Liver (tissue), 9 donors: Measurements from ENCODE around the gene CD244. TPM values are rescaled to one million over a fixed set of nuclear protein-coding genes. Genes with fewer than 3 reads are reported as not detected.

ENCODE experiments used
- DNase-seq: peaks from one replicate; pipeline ENCODE4 v3.0.0-alpha.2; 2017; ENCODE audit warnings: low spot score
- H3K27ac ChIP-seq, 2 donors: one replicate each; pipeline ENCODE4 v1.7.0; 2013; ENCODE audit warnings: inconsistent platforms in 2 of 2, low read length in 2 of 2, control low read depth in 1 of 2, low read depth in 1 of 2, mild to moderate bottlenecking in 1 of 2
- H3K27me3 ChIP-seq, 4 donors: one replicate each; pipeline versions ENCODE4 v1.6.1 to v1.7.0; 2013; ENCODE audit warnings: low read length in 3 of 4, inconsistent platforms in 1 of 4, mild to moderate bottlenecking in 1 of 4, moderate library complexity in 1 of 4; ENCODE audit not compliant: control insufficient read depth in 4 of 4, insufficient read depth in 4 of 4
- H3K36me3 ChIP-seq, 4 donors: one replicate each; pipeline versions ENCODE4 v1.6.1 to v1.7.0; 2013; ENCODE audit warnings: low read length in 3 of 4, mild to moderate bottlenecking in 3 of 4, low read depth in 1 of 4, moderate library complexity in 1 of 4; ENCODE audit not compliant: control insufficient read depth in 4 of 4, insufficient read depth in 3 of 4
- H3K4me1 ChIP-seq, 4 donors: one replicate each; pipeline versions ENCODE4 v1.6.1 to v1.7.0; 2013; ENCODE audit warnings: low read length in 3 of 4, mild to moderate bottlenecking in 3 of 4, moderate library complexity in 1 of 4; ENCODE audit not compliant: control insufficient read depth in 4 of 4, insufficient read depth in 4 of 4
- H3K4me3 ChIP-seq, 3 donors: one replicate each; pipeline versions ENCODE4 v1.6.1 to v1.7.0; 2013; ENCODE audit warnings: low read length in 3 of 3, control low read depth in 1 of 3, low read depth in 1 of 3, mild to moderate bottlenecking in 1 of 3
- H3K9ac ChIP-seq, 2 donors: one replicate each; pipeline ENCODE4 v1.7.0; 2013; ENCODE audit warnings: low read length in 2 of 2, mild to moderate bottlenecking in 2 of 2, moderate library complexity in 2 of 2, control low read depth in 1 of 2, low read depth in 1 of 2
- H3K9me3 ChIP-seq, 4 donors: one replicate each; pipeline versions ENCODE4 v1.6.1 to v1.7.0; 2013; ENCODE audit warnings: low read length in 3 of 4; ENCODE audit not compliant: control insufficient read depth in 4 of 4
- EGR1 ChIP-seq, 2 donors: IDR thresholded peaks; 2 replicates each; pipeline ENCODE4 v1.6.1; 2016 to 2018; ENCODE audit warnings: antibody characterized with exemption in 2 of 2, low read depth in 2 of 2
- FOXA1 ChIP-seq: IDR thresholded peaks from 2 replicates; pipeline ENCODE4 v1.6.1; 2016; ENCODE audit warnings: antibody characterized with exemption
- FOXA2 ChIP-seq: IDR thresholded peaks from 2 replicates; pipeline ENCODE4 v1.6.1; 2016; ENCODE audit warnings: antibody characterized with exemption
- GABPA ChIP-seq, 2 donors: IDR thresholded peaks in 1 of 2; conservative IDR thresholded peaks in 1 of 2; 2 replicates each; pipeline ENCODE4 v1.6.1; 2016; ENCODE audit warnings: antibody characterized with exemption in 2 of 2, mild to moderate bottlenecking in 1 of 2, moderate library complexity in 1 of 2
- HNF4A ChIP-seq, 2 donors: conservative IDR thresholded peaks; 2 replicates each; pipeline ENCODE4 v1.6.1; 2016; ENCODE audit warnings: antibody characterized with exemption in 2 of 2, mild to moderate bottlenecking in 2 of 2
- HNF4G ChIP-seq: IDR thresholded peaks from 2 replicates; pipeline ENCODE4 v1.6.1; 2016; ENCODE audit warnings: antibody characterized with exemption
- JUND ChIP-seq, 2 donors: IDR thresholded peaks; 2 replicates each; pipeline ENCODE4 v1.6.1; 2016; ENCODE audit warnings: antibody characterized with exemption in 2 of 2
- NR2F2 ChIP-seq: IDR thresholded peaks from 2 replicates; pipeline ENCODE4 v1.6.1; 2016; ENCODE audit warnings: antibody characterized with exemption
- RAD21 ChIP-seq, 2 donors: IDR thresholded peaks; 2 replicates each; pipeline ENCODE4 v1.6.1; 2016; ENCODE audit warnings: antibody characterized with exemption in 2 of 2, mild to moderate bottlenecking in 2 of 2
- RXRA ChIP-seq, 2 donors: IDR thresholded peaks; 2 replicates each; pipeline ENCODE4 v1.6.1; 2017 to 2018; ENCODE audit warnings: antibody characterized with exemption in 2 of 2, mild to moderate bottlenecking in 1 of 2
- SP1 ChIP-seq: IDR thresholded peaks from 2 replicates; pipeline ENCODE4 v1.6.1; 2018; ENCODE audit warnings: antibody characterized with exemption, mild to moderate bottlenecking
- TAF1 ChIP-seq: conservative IDR thresholded peaks from 2 replicates; pipeline ENCODE4 v1.6.1; 2016; ENCODE audit warnings: antibody characterized with exemption, mild to moderate bottlenecking
- YY1 ChIP-seq: IDR thresholded peaks from 2 replicates; pipeline ENCODE4 v1.6.1; 2016; ENCODE audit warnings: antibody characterized with exemption, mild to moderate bottlenecking
- WGBS: extraction: QIAGEN DNeasy Blood & Tissue Kit; methylation state at CpG from one replicate; pipeline ENCODE4 v1.1.7; 2013; 5-methylcytosine and 5-hydroxymethylcytosine counted together
- polyA plus RNA-seq, 2 donors: library from polyadenylated mRNA; stranded (reverse) in 1 of 2; unstranded in 1 of 2; fragments of 200-250 nt in 1 of 2; fragments of >200 nt in 1 of 2; fragmentation: Nextera tagmentation in 1 of 2; extraction: Ambion mirVana in 1 of 2; gene quantifications; one replicate each; pipeline versions ENCODE4 v1.2.1 to v1.2.3, GENCODE V29; 2013 to 2015
- total RNA-seq, 2 donors: library from RNA; depleted of rRNA; stranded (reverse); fragments of >200 nt; gene quantifications; one replicate each; pipeline ENCODE4 v1.2.3, GENCODE V29; 2014
- TF ChIP-seq, protein P1 (sequence below): IDR thresholded peaks from 2 replicates; pipeline ENCODE4 v1.6.1; 2016; ENCODE audit warnings: antibody characterized with exemption, mild to moderate bottlenecking
- TF ChIP-seq, protein P2 (sequence below): fragments of 150-350 bp; IDR thresholded peaks from 2 replicates; pipeline ENCODE4 v1.5.1; 2017; ENCODE audit warnings: improper control_type of control experiment, low read depth, low read length; ENCODE audit not compliant: missing input control
- TF ChIP-seq, protein P3 (sequence below): IDR thresholded peaks from 2 replicates; pipeline ENCODE4 v1.6.1; 2016; ENCODE audit warnings: antibody characterized with exemption
- TF ChIP-seq, protein P4 (sequence below): IDR thresholded peaks from 2 replicates; pipeline ENCODE4 v1.6.1; 2016; ENCODE audit warnings: antibody characterized with exemption
- TF ChIP-seq, protein P5 (sequence below): IDR thresholded peaks from 2 replicates; pipeline ENCODE4 v1.6.1; 2016; ENCODE audit warnings: antibody characterized with exemption
- donor health status: healthy.
- donor health status: healthy.
- donor health status: healthy.
- donor health status: healthy.
- donor health status: healthy.

CD244 gene
- total and polyA plus RNA-seq, 4 donors, result 0.85 to 6.6 (median 1.8) TPM

DNA sequence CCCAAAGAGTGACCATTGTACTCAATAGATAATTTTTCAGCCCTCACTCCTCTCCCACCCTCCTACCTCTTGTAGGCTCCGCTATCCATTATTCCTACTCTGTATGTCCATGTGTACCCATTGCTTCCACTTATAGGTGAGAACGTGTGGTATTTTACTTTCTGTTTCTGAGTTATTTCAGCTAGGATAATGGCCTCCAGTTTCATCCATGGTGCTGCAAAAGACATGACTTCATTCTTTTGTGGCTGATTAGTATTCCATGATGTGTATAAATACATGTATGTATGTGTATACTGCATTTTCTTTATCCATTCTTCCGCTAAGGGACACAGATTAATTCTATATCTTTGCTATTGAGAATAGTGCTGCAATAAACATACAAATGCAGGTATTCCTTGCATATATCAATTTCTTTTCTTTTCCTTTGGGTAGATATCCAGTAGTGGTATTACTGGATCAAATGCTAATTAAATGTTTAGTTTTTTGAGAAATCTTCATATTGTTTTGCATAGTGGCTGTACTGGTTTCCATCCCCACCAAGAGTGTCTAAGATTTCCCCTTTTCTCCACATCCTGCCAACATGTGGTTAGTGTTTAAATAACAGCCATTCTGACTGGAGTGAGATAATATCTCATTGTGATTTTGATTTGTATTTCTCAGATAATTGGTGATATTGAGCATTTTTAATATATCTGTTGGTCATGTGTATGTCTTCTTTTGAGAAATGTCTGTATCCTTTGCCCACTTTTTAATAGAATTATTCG, 61.9 kb downstream of the CD244 start:
- Histone ChIP-seq H3K27me3 (no peaks in the 10 kb centered on the region), H3K4me1 (no peaks in the 10 kb centered on the region), H3K9ac (no peak overlapping the region), H3K4me3 (no peak overlapping the region), H3K9me3 (no peaks in the 10 kb centered on the region), H3K27ac (no peak overlapping the region), H3K36me3 (no peaks in the 10 kb centered on the region)
- TF ChIP-seq SP1 (no peak), TAF1 (no peak), GABPA (IDR thresholded peaks at IDR 0.05 in 1 of 2, conservative IDR thresholded peaks at IDR 0.05 in 1 of 2) (no peak), FOXA1 (no peak), HNF4A (conservative IDR thresholded peaks at IDR 0.05) (no peak), FOXA2 (no peak), JUND (IDR thresholded peaks at IDR 0.05) (no peak), RXRA (IDR thresholded peaks at IDR 0.05) (no peak), YY1 (no peak), RAD21 (IDR thresholded peaks at IDR 0.05) (no peak), NR2F2 (no peak), EGR1 (IDR thresholded peaks at IDR 0.05; ENCODE audit: low read depth in 2 of 2) (no peak), HNF4G (no peak)
- TF ChIP-seq, protein P1, sequence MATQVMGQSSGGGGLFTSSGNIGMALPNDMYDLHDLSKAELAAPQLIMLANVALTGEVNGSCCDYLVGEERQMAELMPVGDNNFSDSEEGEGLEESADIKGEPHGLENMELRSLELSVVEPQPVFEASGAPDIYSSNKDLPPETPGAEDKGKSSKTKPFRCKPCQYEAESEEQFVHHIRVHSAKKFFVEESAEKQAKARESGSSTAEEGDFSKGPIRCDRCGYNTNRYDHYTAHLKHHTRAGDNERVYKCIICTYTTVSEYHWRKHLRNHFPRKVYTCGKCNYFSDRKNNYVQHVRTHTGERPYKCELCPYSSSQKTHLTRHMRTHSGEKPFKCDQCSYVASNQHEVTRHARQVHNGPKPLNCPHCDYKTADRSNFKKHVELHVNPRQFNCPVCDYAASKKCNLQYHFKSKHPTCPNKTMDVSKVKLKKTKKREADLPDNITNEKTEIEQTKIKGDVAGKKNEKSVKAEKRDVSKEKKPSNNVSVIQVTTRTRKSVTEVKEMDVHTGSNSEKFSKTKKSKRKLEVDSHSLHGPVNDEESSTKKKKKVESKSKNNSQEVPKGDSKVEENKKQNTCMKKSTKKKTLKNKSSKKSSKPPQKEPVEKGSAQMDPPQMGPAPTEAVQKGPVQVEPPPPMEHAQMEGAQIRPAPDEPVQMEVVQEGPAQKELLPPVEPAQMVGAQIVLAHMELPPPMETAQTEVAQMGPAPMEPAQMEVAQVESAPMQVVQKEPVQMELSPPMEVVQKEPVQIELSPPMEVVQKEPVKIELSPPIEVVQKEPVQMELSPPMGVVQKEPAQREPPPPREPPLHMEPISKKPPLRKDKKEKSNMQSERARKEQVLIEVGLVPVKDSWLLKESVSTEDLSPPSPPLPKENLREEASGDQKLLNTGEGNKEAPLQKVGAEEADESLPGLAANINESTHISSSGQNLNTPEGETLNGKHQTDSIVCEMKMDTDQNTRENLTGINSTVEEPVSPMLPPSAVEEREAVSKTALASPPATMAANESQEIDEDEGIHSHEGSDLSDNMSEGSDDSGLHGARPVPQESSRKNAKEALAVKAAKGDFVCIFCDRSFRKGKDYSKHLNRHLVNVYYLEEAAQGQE, result no peak
- TF ChIP-seq, protein P2, sequence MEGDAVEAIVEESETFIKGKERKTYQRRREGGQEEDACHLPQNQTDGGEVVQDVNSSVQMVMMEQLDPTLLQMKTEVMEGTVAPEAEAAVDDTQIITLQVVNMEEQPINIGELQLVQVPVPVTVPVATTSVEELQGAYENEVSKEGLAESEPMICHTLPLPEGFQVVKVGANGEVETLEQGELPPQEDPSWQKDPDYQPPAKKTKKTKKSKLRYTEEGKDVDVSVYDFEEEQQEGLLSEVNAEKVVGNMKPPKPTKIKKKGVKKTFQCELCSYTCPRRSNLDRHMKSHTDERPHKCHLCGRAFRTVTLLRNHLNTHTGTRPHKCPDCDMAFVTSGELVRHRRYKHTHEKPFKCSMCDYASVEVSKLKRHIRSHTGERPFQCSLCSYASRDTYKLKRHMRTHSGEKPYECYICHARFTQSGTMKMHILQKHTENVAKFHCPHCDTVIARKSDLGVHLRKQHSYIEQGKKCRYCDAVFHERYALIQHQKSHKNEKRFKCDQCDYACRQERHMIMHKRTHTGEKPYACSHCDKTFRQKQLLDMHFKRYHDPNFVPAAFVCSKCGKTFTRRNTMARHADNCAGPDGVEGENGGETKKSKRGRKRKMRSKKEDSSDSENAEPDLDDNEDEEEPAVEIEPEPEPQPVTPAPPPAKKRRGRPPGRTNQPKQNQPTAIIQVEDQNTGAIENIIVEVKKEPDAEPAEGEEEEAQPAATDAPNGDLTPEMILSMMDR, result no peak
- TF ChIP-seq, protein P3, sequence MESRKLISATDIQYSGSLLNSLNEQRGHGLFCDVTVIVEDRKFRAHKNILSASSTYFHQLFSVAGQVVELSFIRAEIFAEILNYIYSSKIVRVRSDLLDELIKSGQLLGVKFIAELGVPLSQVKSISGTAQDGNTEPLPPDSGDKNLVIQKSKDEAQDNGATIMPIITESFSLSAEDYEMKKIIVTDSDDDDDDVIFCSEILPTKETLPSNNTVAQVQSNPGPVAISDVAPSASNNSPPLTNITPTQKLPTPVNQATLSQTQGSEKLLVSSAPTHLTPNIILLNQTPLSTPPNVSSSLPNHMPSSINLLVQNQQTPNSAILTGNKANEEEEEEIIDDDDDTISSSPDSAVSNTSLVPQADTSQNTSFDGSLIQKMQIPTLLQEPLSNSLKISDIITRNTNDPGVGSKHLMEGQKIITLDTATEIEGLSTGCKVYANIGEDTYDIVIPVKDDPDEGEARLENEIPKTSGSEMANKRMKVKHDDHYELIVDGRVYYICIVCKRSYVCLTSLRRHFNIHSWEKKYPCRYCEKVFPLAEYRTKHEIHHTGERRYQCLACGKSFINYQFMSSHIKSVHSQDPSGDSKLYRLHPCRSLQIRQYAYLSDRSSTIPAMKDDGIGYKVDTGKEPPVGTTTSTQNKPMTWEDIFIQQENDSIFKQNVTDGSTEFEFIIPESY, result no peak
- TF ChIP-seq, protein P4, sequence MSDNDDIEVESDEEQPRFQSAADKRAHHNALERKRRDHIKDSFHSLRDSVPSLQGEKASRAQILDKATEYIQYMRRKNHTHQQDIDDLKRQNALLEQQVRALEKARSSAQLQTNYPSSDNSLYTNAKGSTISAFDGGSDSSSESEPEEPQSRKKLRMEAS, result no peak
- TF ChIP-seq, protein P5, sequence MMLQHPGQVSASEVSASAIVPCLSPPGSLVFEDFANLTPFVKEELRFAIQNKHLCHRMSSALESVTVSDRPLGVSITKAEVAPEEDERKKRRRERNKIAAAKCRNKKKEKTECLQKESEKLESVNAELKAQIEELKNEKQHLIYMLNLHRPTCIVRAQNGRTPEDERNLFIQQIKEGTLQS, result no peak
- WGBS, result 47% methylated on average over 4 of the region's 4 CpGs
- no peak for DNase-seq
